ENCODE data around the gene DYTN. TPM values are rescaled to one million over a fixed set of nuclear protein-coding genes. Genes with fewer than 3 reads are reported as not detected.

Gene DYTN
- total and polyA plus RNA-seq, 4 donors: not detected

DNA sequence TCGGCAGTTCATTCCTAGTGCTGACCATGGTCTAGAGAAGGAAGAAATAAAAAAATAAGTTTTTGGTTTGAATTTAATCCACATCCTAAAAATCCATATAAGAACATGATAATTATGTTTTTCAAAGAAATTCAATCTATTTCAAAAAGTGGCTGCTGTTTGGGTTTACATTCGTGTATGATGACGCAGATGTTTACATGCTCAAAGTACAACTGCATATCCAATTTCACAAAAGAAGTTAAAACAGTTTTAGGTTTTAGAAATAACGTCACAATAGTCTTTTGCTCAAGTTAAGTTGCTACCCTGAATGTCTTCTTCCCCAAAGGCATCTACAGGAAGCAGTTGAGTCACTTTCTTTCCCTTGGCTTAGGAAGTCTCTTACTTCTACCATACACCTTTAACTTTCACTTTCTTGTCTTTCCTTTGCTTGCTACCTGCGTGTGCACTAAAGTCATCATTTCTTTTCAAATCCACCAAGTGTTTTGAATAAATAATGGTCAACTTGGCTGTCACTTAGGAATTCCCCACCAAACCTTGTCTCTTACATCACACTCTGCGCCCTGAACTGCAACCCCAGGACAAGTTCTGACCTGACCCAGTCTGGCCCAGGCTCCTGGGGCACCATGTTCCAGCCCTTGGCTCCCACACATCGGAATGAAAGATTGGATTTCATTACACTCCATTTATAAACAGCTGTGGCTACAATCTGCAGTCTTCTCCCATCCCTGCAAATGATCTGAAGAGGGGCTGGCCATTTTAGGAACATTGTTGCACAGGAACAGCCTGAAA is 47.5 kb downstream of the DYTN start:
- no peak for DNase-seq (ENCODE audit: low read depth in 4 of 6, low spot score in 6 of 6)
- Histone ChIP-seq H3K4me3 (ENCODE audit: low read depth, low read length) (no peak overlapping the region), H3K9me3 (ENCODE audit: control insufficient read depth, insufficient read depth, low read length) (no peaks in the 10 kb centered on the region), H3K36me3 (ENCODE audit: control insufficient read depth, insufficient read depth, low read length) (no peaks in the 10 kb centered on the region), H3K27me3 (ENCODE audit: control insufficient read depth, insufficient read depth, low read length) (no peaks in the 10 kb centered on the region), H3K4me1 (ENCODE audit: control insufficient read depth, insufficient read depth, low read length) (no peaks in the 10 kb centered on the region), H3K27ac (ENCODE audit: low read depth, low read length) (no peak overlapping the region)
- WGBS (ENCODE audit: insufficient coverage): 89% methylated on average over 5 of the region's 7 CpGs

GRCh38 chr2:206665251-206665650 is 52.9 kb downstream of the DYTN start:
- Histone ChIP-seq H3K4me3 (ENCODE audit: low read depth, low read length) (no peak overlapping the region), H3K4me1 (ENCODE audit: control insufficient read depth, insufficient read depth, low read length) (no peaks in the 10 kb centered on the region), H3K9me3 (ENCODE audit: control insufficient read depth, insufficient read depth, low read length) (no peaks in the 10 kb centered on the region), H3K36me3 (ENCODE audit: control insufficient read depth, insufficient read depth, low read length) (no peaks in the 10 kb centered on the region), H3K27me3 (ENCODE audit: control insufficient read depth, insufficient read depth, low read length) (no peaks in the 10 kb centered on the region), H3K27ac (ENCODE audit: low read depth, low read length) (no peak overlapping the region)
- no CpG with 5 or more reads among the region's 3 CpGs for WGBS (ENCODE audit: insufficient coverage)
- DNase-seq (ENCODE audit: low read depth in 4 of 6, low spot score in 6 of 6): no peak

DNA sequence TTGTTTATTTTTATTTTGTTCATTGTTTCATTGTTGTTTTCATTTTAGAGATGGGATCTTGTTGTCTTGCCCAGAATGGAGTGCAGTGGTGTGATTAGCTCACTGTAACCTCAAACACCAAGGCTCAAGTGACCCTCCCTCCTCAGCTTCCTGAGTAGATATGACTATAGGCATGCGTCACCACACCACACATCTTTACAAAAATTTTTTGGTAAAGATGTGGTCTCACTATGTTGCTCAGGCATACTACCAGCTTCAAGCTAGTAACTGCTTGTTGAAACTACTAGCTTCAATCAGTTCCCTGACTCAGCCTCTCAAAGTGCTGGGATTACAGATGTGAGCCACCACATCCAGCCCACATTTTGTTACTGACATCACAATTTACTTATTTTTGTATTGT is 61.1 kb downstream of the DYTN start:
- Histone ChIP-seq H3K4me3 (ENCODE audit: low read depth, low read length) (no peak overlapping the region), H3K9me3 (ENCODE audit: control insufficient read depth, insufficient read depth, low read length) (peaks cover 2% of the 10 kb centered on the region), H3K27ac (ENCODE audit: low read depth, low read length) (no peak overlapping the region), H3K4me1 (ENCODE audit: control insufficient read depth, insufficient read depth, low read length) (no peaks in the 10 kb centered on the region), H3K27me3 (ENCODE audit: control insufficient read depth, insufficient read depth, low read length) (no peaks in the 10 kb centered on the region), H3K36me3 (ENCODE audit: control insufficient read depth, insufficient read depth, low read length) (no peaks in the 10 kb centered on the region)
- no CpG with 5 or more reads among the region's 1 CpG for WGBS (ENCODE audit: insufficient coverage)
- no peak for DNase-seq (ENCODE audit: low read depth in 4 of 6, low spot score in 6 of 6)

GRCh38 chr2:206647985-206648384 is 70.2 kb downstream of the DYTN start:
- Histone ChIP-seq H3K36me3 (ENCODE audit: control insufficient read depth, insufficient read depth, low read length) (no peaks in the 10 kb centered on the region), H3K27ac (ENCODE audit: low read depth, low read length) (no peak overlapping the region), H3K27me3 (ENCODE audit: control insufficient read depth, insufficient read depth, low read length) (peaks cover 10% of the 10 kb centered on the region), H3K4me3 (ENCODE audit: low read depth, low read length) (no peak overlapping the region), H3K9me3 (ENCODE audit: control insufficient read depth, insufficient read depth, low read length) (no peaks in the 10 kb centered on the region), H3K4me1 (ENCODE audit: control insufficient read depth, insufficient read depth, low read length) (no peaks in the 10 kb centered on the region)
- DNase-seq (ENCODE audit: low read depth in 4 of 6, low spot score in 6 of 6): no peak
- no CpG with 5 or more reads among the region's 1 CpG for WGBS (ENCODE audit: insufficient coverage)

DNA sequence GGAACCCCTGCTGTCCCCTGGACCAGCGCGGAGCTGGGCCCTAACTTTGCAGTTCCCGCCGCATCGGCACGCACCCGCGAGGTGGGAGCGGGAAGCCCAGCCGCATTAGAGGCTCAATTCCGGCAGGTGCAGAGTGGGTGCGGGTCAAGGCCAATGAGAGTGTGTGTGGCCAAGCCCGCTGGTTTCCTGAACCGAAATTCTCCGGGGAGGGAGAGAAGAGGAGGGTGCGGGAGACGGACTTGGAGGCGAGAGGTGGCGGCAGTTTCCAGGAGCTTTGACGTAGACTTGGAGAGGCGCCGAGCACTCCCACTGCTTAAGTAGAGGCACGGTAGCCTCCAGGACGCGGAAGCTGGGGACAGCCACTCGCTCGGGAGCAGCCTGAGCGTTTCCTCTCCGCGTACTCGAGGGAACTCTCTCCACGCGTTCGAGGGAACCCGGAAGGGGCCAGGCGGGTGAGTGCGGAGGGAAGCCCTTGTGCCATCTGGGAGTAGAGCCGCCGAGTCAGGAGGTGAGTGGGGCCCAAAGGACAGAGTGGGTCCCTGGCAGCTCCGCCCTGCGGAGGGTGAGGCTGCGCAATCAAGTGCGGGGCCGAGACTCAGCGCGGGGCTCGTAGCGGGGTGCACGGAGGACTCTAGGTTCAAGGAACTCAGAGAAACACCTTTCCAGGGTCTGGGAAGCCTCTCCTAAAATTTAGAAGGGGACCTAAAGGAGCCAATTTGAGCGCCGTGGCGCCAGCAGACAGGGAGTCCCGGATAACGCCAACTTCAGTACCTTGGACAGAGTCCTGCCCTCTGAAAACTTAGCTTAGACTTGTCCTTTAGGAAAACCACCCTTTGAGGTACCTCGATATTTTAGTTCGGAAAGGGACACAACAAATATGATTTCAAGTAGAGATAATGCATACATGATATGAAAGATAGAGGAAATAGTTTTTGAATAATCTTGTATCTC is 75.8 kb downstream of the DYTN start, which contains the start of gene FAM237A:
Gene FAM237A, plus strand, starts transcription at position 413 of the 951 bp plus-strand sequence. CDS start 1,750 bp downstream, outside the sequence.
- WGBS (ENCODE audit: insufficient coverage): 1% methylated on average over 54 of the region's 56 CpGs
- H3K4me1 ChIP-seq (ENCODE audit: control insufficient read depth, insufficient read depth, low read length): peaks cover 13% of the 10 kb centered on the region
- no peak within 1 kb of the TSS for H3K27ac ChIP-seq (ENCODE audit: low read depth, low read length)
- peak within 1 kb of the TSS; percentile 9 for H3K4me3 ChIP-seq (ENCODE audit: low read depth, low read length)
- peak in 5 of 6 donors; percentile 29 to 76 (median 47) for DNase-seq (ENCODE audit: low read depth in 4 of 6, low spot score in 6 of 6)
- peaks cover 37% of the 10 kb centered on the region for H3K27me3 ChIP-seq (ENCODE audit: control insufficient read depth, insufficient read depth, low read length)
- H3K36me3 ChIP-seq (ENCODE audit: control insufficient read depth, insufficient read depth, low read length): no peaks in the 10 kb centered on the region
- no peaks in the 10 kb centered on the region for H3K9me3 ChIP-seq (ENCODE audit: control insufficient read depth, insufficient read depth, low read length)

- H3K4me3 ChIP-seq (ENCODE audit: low read depth, low read length): no peak overlapping the region
- H3K27me3 ChIP-seq (ENCODE audit: control insufficient read depth, insufficient read depth, low read length): peaks cover 37% of the 10 kb centered on the region
- no peaks in the 10 kb centered on the region for H3K36me3 ChIP-seq (ENCODE audit: control insufficient read depth, insufficient read depth, low read length)
- H3K4me1 ChIP-seq (ENCODE audit: control insufficient read depth, insufficient read depth, low read length): peaks cover 13% of the 10 kb centered on the region
- H3K27ac ChIP-seq (ENCODE audit: low read depth, low read length): no peak overlapping the region
- DNase-seq (ENCODE audit: low read depth in 4 of 6, low spot score in 6 of 6): peak in 2 of 6 donors; percentile 11 to 48
- no peaks in the 10 kb centered on the region for H3K9me3 ChIP-seq (ENCODE audit: control insufficient read depth, insufficient read depth, low read length)
- 12% methylated on average over 3 of the region's 3 CpGs for WGBS (ENCODE audit: insufficient coverage)
Observed at GRCh38 chr2:206641226-206641625, 77.0 kb downstream of the DYTN start.

DNA sequence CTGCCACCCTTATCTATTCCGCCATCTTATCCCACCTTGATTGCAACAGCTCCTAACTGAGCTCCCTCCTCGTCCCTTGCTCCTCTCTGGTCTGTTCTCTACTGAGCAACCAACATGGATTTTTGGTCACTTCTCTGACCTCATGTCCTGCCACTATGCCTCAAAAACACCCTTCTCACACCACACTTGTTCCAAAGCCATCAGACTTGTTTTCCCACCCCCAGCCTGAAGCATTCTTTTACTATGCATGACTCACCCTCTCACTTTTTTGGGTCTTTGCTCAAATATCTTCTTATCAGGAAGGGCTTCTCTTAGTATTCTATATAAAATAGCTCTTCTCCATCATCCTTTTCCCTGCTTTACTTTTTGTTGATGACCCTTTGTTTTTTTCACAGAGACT is 78.6 kb downstream of the DYTN start:
- peaks cover 37% of the 10 kb centered on the region for H3K27me3 ChIP-seq (ENCODE audit: control insufficient read depth, insufficient read depth, low read length)

DNA sequence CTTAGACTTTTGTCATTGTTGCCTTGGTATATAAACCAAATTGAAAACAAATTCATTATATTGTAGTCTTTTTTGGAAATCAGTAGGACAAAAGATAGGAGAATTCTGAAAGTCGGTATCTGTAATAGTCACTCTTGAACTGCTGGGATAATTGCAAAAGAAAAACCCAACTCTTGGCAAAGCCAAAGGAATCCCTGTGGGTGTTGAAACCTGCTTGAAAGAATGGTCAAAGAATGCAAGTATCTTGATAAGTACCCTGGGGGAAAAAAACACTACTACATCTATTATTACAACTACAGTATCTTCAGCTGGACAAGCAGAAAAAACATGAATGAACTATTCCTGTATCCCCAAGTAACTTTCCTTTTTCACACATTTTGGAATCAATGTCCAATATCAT is 83.2 kb downstream of the DYTN start:
- H3K9me3 ChIP-seq (ENCODE audit: control insufficient read depth, insufficient read depth, low read length): no peaks in the 10 kb centered on the region
- H3K4me3 ChIP-seq (ENCODE audit: low read depth, low read length): no peak overlapping the region
- H3K4me1 ChIP-seq (ENCODE audit: control insufficient read depth, insufficient read depth, low read length): no peaks in the 10 kb centered on the region
- H3K36me3 ChIP-seq (ENCODE audit: control insufficient read depth, insufficient read depth, low read length): no peaks in the 10 kb centered on the region
- H3K27ac ChIP-seq (ENCODE audit: low read depth, low read length): no peak overlapping the region
- 83% methylated on average over 1 of the region's 1 CpG for WGBS (ENCODE audit: insufficient coverage)
- DNase-seq (ENCODE audit: low read depth in 4 of 6, low spot score in 6 of 6): no peak
- peaks cover 5% of the 10 kb centered on the region for H3K27me3 ChIP-seq (ENCODE audit: control insufficient read depth, insufficient read depth, low read length)

More for the DNA sequence above, 78.6 kb downstream of the DYTN start:
- Histone ChIP-seq H3K9me3 (ENCODE audit: control insufficient read depth, insufficient read depth, low read length) (no peaks in the 10 kb centered on the region), H3K27ac (ENCODE audit: low read depth, low read length) (no peak overlapping the region), H3K36me3 (ENCODE audit: control insufficient read depth, insufficient read depth, low read length) (no peaks in the 10 kb centered on the region), H3K4me3 (ENCODE audit: low read depth, low read length) (no peak overlapping the region), H3K4me1 (ENCODE audit: control insufficient read depth, insufficient read depth, low read length) (peaks cover 13% of the 10 kb centered on the region)
- WGBS (ENCODE audit: insufficient coverage): 77% methylated on average over 2 of the region's 2 CpGs
- no peak for DNase-seq (ENCODE audit: low read depth in 4 of 6, low spot score in 6 of 6)

GRCh38 chr2:206631340-206631739 is 86.9 kb downstream of the DYTN start:
- H3K4me3 ChIP-seq (ENCODE audit: low read depth, low read length): no peak overlapping the region
- no peaks in the 10 kb centered on the region for H3K36me3 ChIP-seq (ENCODE audit: control insufficient read depth, insufficient read depth, low read length)
- no peaks in the 10 kb centered on the region for H3K9me3 ChIP-seq (ENCODE audit: control insufficient read depth, insufficient read depth, low read length)
- no peaks in the 10 kb centered on the region for H3K4me1 ChIP-seq (ENCODE audit: control insufficient read depth, insufficient read depth, low read length)
- no CpG with 5 or more reads among the region's 3 CpGs for WGBS (ENCODE audit: insufficient coverage)
- no peak for DNase-seq (ENCODE audit: low read depth in 4 of 6, low spot score in 6 of 6)
- H3K27ac ChIP-seq (ENCODE audit: low read depth, low read length): no peak overlapping the region
- no peaks in the 10 kb centered on the region for H3K27me3 ChIP-seq (ENCODE audit: control insufficient read depth, insufficient read depth, low read length)
